Activated gamma-delta T cell (primary cell): ENCODE results near the gene LSR.

Experiments
- DNase-seq: peaks from one replicate; lab custom pipeline; 2025; lab: John Stamatoyannopoulos, UW
- total RNA-seq, 2 donors: gene quantifications; one replicate each; lab custom pipeline; 2026; lab: John Stamatoyannopoulos, UW

The LSR gene
- 20.7 to 31.5 reads per million in 2 donors for total RNA-seq

- peak; percentile 20 for DNase-seq
Measured at GRCh38 chr19:35248310-35249145, at the start of gene LSR. Gene LSR (plus strand): TSS chr19:35249002. CDS start chr19:35249023, 21 bp downstream.

GRCh38 chr19:35199481-35199880, 49.3 kb upstream of the LSR start:
- DNase-seq, result no peak

GRCh38 chr19:35202722-35203688, 45.8 kb upstream of the LSR start:
- no peak for DNase-seq

- no peak for DNase-seq
Measured at GRCh38 chr19:35204799-35205732, 43.7 kb upstream of the LSR start.

- no peak for DNase-seq
Measured at GRCh38 chr19:35205733-35206323, 43.0 kb upstream of the LSR start.

GRCh38 chr19:35206379-35206778, 42.4 kb upstream of the LSR start:
- no peak for DNase-seq

- no peak for DNase-seq
Measured at GRCh38 chr19:35206855-35207254, 41.9 kb upstream of the LSR start.

- DNase-seq, result no peak
Measured at GRCh38 chr19:35207391-35207871, 41.4 kb upstream of the LSR start.

GRCh38 chr19:35208121-35208520, 40.7 kb upstream of the LSR start:
- DNase-seq, result no peak

- DNase-seq, result no peak
Measured at GRCh38 chr19:35209646-35210045, 39.2 kb upstream of the LSR start.

- peak; percentile 58 for DNase-seq
Measured at GRCh38 chr19:35211545-35212230, 37.1 kb upstream of the LSR start.

GRCh38 chr19:35212241-35212640, 36.6 kb upstream of the LSR start:
- DNase-seq, result no peak

- DNase-seq, result no peak
Measured at GRCh38 chr19:35213663-35214632, 34.9 kb upstream of the LSR start.

- DNase-seq, result no peak
Measured at GRCh38 chr19:35214766-35215422, 33.9 kb upstream of the LSR start.

- DNase-seq, result no peak
Measured at GRCh38 chr19:35216016-35216832, 32.6 kb upstream of the LSR start.

- no peak for DNase-seq
Measured at GRCh38 chr19:35216833-35217648, 31.8 kb upstream of the LSR start.

GRCh38 chr19:35217649-35217990, 31.2 kb upstream of the LSR start:
- no peak for DNase-seq
